GM19240 (cell line): Measurements from ENCODE around the gene TATDN2.
"Not testable (repeated sequence)": the region's sequence is repeated elsewhere in the genome, so short reads cannot be mapped to it uniquely, and the experiment has no call there.

Experiments
- DNase-seq: peaks from one replicate; pipeline ENCODE4 v3.0.0; 2011; ENCODE audit warnings: low spot score; ENCODE audit not compliant: insufficient read length

The TATDN2 gene

GRCh38 chr3:10289787-10290355, 41.6 kb downstream of the TATDN2 start:
- DNase-seq, result no peak

DNA sequence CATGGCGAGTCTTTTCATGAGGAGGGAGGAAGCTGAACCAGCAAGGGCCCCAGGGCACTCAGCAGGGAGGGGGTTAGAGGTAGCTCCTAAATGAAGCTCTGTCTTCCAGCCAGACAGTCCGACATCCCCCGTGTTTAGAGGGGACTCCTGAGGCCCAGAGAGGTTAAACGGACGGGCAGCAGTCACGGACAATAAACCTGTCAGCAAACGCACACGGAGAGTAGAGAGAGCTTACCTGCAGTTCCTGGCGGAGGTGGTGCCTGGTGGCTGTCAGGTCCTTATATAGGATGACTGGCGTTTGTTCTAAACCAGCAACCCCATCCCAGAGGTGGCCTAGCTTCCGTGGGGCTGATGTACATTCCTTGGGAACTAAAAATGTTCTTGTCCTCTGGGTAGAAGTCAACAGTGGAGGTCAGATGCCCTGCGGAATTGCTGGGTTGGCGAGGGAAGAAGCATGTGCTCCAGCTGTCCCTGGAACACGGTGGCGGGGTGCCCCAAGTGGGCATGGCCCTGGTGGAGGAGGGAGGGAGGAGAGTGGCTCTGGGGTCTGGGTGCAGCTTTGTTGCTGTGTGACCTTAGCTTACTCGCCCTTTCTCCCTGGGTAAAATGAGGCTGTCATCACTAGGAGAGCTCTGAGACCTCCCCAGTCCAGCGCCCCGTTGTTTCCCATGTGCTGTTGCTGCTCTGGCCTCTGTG, 42.4 kb downstream of the TATDN2 start:
- DNase-seq, result no peak

DNA sequence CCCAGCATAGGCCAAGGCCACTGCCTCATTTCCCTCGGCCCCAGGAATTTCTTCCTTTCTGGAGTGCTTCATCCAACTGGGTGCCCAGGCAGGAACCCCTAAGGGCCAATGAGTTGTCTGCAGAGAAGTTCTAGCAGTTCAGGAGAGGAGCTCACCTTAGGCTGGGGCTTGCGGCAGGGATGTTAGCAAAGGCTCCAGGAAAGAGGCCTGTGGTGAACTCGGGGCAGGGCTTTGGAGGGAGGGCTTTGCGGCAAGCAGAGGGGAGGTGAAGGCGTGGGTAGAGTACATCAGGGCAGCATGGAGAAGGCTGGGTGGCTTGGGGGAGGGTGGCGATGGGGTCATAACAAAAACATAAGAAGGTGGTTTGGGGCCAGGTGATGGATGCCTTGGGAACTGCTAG, 43.4 kb downstream of the TATDN2 start:
- no peak for DNase-seq

- DNase-seq, result peak; percentile 49
These were observed 44.5 kb downstream of the TATDN2 start, which contains the start of gene GHRL for GRCh38 chr3:10292505-10293419. Gene GHRL (minus strand): TSS chr3:10292947. CDS start chr3:10290180, 2,767 bp downstream.

GRCh38 chr3:10294030-10294586, 45.8 kb downstream of the TATDN2 start:
- DNase-seq, result no peak

DNA sequence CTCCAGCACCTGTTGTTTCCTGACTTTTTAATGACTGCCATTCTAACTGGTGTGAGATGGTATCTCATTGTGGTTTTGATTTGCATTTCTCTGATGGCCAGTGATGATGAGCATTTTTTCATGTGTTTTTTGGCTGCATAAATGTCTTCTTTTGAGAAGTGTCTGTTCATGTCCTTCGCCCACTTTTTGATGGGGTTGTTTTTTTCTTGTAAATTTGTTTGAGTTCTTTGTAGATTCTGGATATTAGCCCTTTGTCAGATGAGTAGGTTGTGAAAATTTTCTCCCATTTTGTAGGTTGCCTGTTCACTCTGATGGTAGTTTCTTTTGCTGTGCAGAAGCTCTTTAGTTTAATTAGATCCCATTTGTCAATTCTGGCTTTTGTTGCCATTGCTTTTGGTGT, 49.8 kb downstream of the TATDN2 start:
- not testable (repeated sequence) for DNase-seq

DNA sequence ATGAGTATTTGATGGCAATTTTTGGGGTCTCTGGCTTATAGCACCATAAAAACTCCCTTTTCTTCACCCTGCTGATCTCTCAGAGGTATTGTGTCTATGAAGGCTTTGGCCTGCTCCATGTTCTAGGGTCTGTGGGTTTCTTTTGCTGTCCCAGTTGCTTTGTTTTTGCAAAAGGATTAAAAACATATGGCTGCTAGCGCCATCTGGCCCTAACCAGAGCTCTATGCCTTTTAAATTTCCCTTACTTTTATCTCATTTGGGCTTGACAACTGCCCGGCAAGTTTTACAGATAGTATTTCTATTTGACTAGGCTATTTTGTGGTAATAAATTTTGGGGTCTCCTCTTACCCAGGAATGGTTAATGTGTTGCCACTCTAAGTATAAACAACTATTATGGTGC, 50.9 kb downstream of the TATDN2 start:
- no peak for DNase-seq

DNA sequence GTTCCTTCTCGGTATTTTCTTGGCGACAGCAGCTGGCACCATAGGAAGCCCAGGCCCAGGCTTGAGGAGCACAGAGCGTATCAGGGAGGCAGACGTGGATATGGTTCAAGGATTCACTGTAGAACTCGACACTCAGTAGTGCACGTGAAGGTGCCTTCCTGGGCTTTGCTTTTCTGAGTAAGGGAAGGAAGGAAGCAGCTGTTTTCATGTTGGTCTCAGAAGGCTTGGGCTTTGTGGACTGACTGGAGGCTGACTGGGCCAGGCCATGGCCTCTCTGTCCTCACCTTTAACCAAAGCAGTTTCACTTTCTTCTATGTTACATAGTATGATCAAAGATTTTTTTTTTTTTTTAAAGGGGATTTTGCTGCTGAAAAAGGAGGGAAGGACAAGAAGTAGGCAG, 51.4 kb downstream of the TATDN2 start:
- no peak for DNase-seq

DNA sequence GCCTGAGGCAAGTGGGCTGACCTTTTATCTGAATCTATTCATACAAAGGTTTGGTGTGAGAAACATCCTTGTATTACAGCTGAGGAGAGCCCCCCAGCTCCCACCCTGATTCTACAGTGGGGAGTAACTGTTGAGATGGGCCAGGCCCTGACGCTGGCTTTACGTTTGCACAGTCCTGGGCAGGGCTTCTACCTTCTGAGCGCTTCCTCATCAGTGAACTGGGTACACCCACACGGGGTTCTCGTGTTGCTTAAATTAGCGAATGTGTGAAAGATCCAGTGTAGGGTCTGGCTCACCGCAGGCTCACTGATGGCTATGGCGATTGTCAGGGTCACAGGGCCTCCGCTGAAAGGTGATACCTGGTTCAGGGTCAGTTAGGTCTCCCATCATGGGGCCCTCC, 51.8 kb downstream of the TATDN2 start:
- DNase-seq, result no peak

DNA sequence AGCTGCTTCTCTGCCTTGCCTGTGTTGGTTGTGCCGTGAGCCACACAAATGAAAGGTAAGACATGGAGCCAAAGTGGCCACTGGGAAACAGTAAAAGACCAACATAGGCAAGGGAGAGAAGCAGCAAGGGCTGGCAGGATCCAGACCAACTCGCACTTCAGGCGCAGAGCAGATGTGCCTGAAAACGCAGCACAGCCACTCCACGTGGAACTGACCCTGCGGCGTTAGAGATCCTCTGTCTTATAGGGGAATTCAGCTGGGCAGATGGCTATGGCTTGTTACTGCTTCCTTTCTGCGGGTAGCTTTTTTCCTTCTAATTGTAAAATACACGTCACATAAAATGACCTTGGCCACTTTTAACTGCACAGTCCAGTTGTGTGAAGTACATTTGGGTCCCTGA, 54.8 kb downstream of the TATDN2 start:
- no peak for DNase-seq

DNA sequence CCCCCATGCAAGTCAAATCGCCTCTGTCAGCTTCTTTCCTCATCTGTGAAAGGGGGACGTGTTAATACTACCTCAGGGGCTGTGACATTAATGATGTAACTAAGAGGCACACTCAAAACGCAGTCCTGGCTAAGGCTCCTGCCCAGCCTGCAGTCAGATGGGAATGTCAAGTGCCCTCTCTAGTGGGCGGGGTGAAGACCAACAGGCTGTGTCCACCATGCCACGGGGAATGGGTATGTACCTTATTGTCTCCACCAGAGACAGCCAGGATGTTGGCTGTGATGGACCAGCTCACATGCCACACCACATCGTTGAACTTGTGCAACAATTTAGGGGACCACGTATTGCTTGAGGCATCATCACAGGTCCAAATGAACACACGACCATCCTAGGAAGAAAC, 55.5 kb downstream of the TATDN2 start:
- no peak for DNase-seq

DNA sequence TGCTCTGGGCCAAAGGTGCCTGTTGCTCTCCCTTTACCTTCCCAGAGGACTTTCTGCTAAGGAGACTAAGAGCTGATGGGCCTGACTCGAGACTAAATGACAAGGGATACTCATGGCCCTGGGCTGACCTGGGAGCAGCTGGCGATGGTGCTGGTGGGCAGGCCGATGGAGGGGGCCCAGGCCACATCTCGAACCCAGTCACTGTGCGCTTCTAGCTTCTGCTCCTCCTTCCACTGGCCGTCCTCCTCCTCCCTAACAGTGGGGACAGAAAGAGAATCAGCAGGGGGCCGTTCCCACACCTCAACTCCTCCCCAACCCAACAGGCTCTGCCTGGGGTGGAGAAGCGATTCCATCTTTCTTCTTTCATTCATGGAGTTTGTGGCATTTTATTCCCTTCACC, 56.6 kb downstream of the TATDN2 start:
- no peak for DNase-seq

- no peak for DNase-seq
These were observed 57.2 kb downstream of the TATDN2 start for GRCh38 chr3:10305331-10305902.

DNA sequence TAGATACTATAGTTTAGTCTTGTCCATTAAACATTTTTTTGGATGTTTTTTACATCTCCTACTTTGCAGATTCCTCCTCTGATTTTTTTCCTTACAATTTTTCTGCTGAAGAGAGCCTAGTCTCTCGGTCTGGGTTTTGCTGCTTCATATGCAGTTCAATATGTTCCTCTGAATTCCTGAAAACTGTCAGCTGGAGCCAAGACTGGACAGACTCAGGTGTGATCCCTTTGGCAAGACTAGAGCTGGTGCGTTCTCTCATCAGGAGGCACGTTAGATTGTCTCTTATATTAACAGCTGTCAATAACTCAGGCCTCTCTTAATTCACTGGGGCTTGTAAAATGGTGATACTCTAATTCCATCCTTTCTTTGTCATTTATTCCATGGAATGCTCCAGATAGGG, 57.9 kb downstream of the TATDN2 start:
- DNase-seq, result no peak

- no peak for DNase-seq
These were observed 60.4 kb downstream of the TATDN2 start for GRCh38 chr3:10308678-10309077.

GRCh38 chr3:10309736-10310135, 61.5 kb downstream of the TATDN2 start:
- DNase-seq, result no peak

DNA sequence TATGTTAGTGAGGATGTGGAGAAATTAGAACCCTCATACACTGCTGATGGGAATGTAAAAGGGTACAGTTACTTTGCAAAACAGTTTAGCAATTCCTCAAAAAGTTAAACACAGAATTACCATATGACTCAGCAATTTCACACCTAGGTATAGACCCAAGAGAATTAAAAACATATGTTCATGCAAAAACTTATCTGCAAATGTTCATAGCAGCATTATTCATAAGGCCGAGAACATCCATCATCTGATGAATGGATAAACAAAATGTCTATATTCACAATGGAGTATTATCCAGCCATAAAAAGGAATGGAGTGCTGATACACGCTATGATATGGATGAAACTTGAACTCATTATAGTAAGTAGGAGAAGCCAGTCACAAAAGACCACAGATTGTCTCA, 62.3 kb downstream of the TATDN2 start:
- no peak for DNase-seq

- no peak for DNase-seq
These were observed 63.5 kb downstream of the TATDN2 start for GRCh38 chr3:10311710-10312109.

GRCh38 chr3:10312391-10312790, 64.1 kb downstream of the TATDN2 start:
- DNase-seq, result no peak

GRCh38 chr3:10312861-10313260, 64.6 kb downstream of the TATDN2 start:
- DNase-seq, result no peak

- DNase-seq, result no peak
These were observed 66.8 kb downstream of the TATDN2 start for GRCh38 chr3:10315101-10315500.
